ENCODE data around the gene CHST8. TPM values are rescaled to one million over a fixed set of nuclear protein-coding genes. Genes with fewer than 3 reads are reported as not detected.

Gene CHST8
- polyA plus RNA-seq, 4 donors = 0.13 to 0.45 (median 0.29) TPM

DNA sequence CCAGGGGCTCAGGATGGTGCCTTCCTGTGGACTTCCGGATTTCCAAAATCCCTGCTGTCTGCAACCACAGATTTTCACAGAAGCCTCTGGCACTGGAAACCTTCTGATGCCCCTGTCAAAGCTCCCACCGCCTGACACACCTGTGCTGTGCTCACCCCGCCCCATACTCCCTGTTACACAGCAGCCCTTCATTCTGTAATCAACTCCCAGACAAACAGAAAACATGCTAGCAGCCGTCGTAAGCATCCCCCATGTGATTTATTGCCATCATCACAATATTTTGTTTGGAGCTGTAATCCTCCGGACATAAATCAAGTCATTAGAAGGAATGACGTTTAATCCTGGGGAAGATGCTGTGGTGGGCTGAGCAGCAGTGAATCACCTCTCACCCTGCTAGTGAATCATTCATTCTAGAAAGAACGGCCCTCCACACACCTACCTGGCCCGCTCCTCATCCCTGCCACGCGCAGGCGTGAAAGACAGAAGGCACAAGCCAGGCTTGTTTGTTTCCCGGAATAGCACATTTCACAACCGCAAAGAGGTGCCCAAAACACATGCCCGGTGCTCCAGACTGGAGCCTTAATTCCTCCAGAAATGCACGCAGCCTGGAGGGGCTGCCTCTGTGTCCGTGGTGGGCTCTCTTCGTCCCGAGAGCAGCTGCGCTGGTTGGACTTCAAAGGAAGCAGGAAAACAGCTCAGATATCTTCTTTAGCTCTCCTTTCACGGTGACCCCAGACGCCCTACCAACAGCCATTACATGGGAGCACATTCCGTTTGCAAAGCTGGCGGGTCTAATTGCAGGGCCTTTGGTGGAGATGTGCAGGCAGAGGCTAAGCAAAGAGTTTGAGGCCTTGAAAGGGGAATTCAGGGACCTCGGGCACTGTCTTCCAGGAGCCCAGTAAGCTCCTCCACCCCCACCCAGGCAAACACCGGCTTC, 133.6 kb downstream of the CHST8 start:
- DNase-seq (ENCODE audit: low read depth in 4 of 4, low spot score in 3 of 4) = peak in 1 of 4 donors; percentile 19

DNA sequence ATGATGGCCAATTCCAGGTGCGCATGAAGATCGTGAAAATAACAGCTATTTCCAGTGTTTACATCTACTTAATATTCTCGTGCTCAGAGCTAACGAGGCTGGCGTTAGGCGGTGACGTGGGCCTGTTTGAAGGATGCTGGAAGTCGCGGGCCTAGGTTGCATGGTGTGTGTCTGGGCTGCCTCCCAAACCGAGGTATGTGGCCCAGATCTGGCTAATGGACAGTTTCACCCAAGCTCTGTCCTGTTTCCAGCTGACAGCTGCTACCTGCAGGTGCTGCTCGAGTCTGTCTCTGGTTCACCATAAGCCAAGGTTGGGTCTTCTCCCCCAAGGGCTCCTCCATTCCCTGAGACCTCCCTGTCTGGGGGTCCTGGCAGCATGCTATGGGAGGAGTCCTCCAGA, 134.4 kb downstream of the CHST8 start:
- DNase-seq (ENCODE audit: low read depth in 4 of 4, low spot score in 3 of 4) = no peak

DNA sequence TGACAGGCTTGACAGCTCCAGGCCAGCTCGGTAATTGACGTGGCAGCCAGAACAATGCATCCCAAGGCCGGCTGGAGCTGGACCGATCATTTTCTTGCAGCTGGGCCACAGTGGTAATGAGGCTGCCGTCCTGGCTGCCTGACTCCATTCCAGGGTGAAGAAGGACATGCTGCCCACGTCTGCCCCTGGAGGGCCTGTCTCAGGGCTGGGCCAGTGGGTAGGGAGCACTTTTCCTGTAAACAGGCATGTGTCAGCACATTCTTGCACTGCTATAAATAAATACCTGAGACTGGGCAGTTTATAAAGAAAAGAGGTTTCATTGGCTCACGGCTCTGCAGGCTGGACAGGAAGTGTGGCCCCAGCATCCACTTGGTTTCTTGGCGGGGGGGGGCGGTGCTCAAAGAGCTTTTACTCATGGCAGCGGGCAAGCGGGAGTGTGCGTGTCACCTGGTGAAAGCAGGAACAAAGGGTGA, 136.8 kb downstream of the CHST8 start:
- no peak for DNase-seq (ENCODE audit: low read depth in 4 of 4, low spot score in 3 of 4)

DNA sequence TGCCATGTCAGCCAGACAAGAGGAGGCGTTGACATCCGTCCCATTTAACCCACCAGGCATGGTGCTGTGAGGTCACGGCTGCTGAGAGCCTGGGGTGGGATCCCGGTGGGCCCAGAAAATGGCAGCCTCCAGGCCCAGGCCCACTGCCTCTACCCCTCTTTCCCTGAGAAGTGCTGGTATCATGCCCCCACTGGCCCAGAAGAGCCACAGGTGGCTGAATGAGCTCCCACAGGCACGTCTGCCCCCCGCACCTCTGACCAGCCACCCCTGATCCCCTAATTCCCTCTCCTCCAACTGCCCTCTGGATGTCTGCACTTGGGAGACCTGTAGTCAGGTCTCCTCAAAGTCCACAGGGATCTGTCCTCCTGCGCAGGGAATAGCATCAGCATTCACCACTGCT, 137.6 kb downstream of the CHST8 start:
- DNase-seq (ENCODE audit: low read depth in 4 of 4, low spot score in 3 of 4) = no peak

DNA sequence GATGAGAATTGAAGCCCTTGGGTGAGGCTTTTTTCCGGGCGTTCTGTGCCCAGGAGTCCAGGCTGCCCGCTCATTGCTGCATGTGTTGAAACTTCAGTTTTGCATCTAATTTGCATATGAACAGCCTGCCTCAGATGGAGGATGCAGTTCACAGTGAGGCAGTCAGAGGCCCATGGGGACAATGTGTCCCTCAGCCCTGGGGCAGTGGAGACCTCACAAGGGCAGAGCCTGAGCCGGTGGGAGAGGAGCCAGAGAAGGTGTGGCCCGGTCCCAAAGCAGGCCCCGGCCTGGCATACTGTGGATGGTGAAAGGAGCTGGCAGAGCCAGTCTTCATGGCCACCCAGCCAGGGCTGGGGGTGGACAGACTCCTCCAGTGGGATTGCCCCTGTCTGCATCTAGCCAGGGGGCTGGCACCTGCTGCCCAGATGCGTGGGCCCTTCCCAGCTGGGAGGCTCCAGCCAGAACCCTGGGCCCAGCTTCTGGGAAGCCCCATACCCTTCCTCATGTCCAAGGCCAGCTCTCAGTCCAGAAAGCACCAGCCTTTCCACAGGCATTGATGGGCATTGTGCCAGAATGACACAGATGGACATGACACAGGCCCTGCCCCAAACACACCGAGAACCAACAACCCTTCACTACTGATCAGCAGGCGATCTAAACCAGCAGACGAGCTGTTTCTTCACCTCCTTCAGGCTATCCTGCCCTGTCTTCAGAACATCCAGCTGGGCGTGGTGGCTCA, 142.0 kb downstream of the CHST8 start:
- no peak for DNase-seq (ENCODE audit: low read depth in 4 of 4, low spot score in 3 of 4)

DNA sequence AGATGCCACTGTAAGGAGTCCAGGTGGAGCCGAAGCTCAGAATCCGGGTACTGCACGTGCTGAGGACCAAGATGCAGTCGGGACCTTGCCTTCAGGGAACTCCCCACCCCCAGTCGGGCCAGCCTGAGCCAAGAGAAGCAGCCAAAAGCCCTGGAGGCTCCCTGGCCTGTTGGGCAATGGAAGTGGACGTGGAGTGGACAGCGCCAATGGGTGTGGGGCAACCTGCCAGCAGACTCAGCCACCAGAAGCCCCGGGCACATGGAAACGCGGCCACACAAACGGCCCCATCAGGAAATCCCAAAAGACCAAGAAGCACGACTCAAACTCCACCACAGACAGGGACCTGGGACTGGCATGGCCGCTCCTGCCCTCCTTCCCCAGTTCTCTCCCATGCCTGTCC, 144.9 kb downstream of the CHST8 start:
- no peak for DNase-seq (ENCODE audit: low read depth in 4 of 4, low spot score in 3 of 4)

DNA sequence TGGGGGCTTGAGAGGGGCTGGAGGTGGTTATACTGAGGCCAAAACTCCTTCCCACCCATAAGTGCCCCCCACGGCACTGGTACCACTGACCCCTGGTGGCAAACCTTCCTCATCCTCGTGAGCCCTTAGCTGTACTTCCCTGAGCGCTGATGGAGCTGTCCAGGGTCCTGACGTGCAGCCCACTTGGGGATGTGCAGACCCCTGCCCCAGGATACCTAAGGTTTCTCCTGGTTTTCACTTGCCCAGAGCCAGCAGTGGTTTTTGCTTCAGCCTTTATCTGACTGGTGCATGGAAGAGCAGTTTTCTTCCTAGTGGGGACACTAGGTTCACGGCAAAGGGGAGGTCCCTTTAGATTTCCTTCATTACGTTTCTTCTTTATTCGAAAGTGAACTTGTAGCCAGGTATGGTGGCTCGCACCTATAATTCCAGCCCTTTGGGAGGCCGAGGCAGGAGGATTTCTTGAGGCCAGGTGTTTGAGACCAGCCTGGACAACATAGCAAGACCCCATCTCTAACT, 146.2 kb downstream of the CHST8 start:
- peak in 2 of 4 donors; percentile 49 to 61 for DNase-seq (ENCODE audit: low read depth in 4 of 4, low spot score in 3 of 4)

DNA sequence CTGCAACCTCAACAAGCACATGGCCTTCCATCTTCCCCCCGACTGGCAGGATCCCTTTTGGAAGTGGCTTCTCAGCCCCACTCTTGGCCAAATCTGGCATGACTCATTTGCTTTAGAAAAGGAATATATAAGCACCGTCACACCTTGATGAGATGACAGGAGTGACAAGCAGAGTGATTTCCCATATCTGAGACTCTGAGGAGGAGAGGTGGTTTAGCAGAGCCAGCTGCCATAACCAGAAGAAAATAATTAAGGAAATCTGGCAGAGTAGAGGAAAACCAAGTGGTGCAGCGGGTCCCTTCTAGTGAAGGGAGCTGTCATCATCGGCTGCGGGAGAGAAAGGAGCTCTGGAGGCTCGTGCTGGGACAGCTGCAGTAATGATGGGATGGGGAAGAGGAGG, 147.5 kb downstream of the CHST8 start:
- DNase-seq (ENCODE audit: low read depth in 4 of 4, low spot score in 3 of 4) = no peak

DNA sequence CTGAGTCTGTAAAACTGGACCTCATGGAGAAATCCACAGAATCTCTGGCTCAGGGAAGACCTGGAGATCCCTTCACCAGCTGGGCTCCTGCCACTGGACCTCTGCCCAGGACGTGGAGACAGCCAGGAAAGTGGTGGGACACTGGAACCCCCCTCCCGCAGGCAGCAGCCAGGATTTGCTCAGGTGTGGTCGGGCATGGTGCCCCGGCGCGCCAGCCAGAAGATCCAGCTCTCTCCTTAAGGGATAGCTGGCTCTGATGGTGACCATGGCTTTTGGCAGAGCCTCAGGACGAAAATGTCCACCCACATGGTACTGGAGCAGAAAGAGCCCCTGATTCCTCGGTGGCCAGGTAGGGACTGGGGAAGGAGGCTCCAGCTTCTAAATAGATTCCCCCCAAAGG, 148.4 kb downstream of the CHST8 start:
- no peak for DNase-seq (ENCODE audit: low read depth in 4 of 4, low spot score in 3 of 4)

DNA sequence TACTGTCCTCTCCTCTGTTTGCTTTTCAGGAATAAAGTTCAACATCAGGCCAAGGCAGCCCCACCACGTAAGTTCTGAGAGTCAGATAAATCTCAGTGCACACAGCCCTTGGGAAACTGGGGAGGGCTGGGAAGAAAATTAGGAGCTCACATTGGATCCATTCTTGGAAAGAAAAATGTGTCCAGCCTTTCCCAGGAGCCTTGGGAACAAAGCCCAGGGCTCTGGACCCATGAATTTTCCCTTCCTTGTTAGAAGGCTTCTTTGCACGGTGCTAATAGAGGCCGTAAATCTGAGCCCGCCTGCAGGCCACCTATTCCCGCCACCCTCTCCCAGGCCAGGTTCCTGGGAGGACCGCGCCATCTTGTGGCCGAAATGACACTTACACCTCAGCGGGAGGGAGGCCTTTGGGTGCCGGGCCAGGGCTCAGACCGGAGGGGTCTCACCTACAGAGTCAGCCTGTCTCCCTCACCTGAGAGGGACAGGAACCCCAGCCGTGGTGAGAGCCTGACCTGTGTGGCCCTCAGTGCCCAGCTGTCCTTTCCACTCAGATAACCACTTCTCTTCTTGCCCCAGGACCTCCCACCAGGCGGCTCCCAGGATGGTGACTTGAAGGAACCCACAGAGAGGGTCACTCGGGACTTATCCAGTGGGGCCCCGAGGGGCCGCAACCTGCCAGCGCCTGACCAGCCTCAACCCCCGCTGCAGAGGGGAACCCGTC, 149.8 kb downstream of the CHST8 start:
- DNase-seq (ENCODE audit: low read depth in 4 of 4, low spot score in 3 of 4) = peak in 1 of 4 donors; percentile 54

DNA sequence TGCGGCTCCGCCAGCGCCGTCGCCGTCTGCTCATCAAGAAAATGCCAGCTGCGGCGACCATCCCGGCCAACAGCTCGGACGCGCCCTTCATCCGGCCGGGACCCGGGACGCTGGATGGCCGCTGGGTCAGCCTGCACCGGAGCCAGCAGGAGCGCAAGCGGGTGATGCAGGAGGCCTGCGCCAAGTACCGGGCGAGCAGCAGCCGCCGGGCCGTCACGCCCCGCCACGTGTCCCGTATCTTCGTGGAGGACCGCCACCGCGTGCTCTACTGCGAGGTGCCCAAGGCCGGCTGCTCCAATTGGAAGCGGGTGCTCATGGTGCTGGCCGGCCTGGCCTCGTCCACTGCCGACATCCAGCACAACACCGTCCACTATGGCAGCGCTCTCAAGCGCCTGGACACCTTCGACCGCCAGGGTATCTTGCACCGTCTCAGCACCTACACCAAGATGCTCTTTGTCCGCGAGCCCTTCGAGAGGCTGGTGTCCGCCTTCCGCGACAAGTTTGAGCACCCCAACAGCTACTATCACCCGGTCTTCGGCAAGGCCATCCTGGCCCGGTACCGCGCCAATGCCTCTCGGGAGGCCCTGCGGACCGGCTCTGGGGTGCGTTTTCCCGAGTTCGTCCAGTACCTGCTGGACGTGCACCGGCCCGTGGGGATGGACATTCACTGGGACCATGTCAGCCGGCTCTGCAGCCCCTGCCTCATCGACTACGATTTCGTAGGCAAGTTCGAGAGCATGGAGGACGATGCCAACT, 150.5 kb downstream of the CHST8 start:
- no peak for DNase-seq (ENCODE audit: low read depth in 4 of 4, low spot score in 3 of 4)

DNA sequence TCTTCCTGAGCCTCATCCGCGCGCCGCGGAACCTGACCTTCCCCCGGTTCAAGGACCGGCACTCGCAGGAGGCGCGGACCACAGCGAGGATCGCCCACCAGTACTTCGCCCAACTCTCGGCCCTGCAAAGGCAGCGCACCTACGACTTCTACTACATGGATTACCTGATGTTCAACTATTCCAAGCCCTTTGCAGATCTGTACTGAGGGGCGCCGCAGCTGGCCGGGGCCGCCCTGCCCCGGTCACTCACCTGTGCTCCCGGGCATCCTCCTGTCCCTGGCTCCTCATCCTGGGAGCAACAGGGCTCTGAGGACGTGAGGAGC, 151.1 kb downstream of the CHST8 start:
- no peak for DNase-seq (ENCODE audit: low read depth in 4 of 4, low spot score in 3 of 4)

DNA sequence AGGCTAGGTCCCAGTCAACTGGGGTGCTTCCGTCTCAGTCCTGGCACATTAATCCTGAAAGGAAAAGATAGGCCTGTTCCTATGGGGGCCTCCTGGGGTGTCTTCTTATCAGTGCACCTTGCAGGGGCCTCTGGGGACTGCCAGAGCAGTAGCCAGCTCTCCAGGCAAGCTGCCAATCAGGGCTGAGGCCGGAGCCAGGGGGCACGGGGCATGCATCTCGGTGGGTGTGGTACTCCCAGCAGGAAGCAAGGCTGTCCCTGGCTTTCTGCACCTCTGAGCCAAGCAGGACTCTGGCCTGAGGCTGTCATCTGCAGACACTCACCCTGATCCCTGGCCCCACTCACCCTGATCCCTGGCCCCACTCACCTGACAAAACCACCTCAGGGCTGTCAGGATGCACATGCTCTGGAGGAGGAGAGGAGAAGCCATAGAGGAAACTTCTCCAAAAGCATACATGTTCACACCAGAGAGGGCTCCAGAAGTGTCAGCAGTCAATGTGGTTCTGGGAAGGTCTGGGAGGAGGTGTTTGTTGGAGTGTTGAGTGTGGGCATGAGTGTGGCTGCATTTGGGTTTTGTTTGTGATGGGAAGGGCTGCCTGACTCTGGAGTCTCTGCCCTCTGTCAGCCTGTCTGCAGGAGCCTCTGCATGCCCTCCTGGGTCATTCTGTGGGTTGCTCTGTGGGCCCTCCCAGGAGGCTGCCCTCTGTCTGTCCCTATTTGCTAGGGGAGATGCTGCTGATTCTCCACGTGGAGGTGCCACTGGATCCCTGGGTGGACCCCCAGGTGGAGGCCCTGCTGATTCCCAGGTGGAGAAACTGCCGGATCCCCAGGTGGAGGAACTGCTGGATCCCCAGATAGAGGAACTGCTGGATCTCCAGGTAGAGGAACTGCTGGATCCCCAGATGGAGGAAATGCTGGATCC, 152.2 kb downstream of the CHST8 start:
- DNase-seq (ENCODE audit: low read depth in 4 of 4, low spot score in 3 of 4) = no peak

DNA sequence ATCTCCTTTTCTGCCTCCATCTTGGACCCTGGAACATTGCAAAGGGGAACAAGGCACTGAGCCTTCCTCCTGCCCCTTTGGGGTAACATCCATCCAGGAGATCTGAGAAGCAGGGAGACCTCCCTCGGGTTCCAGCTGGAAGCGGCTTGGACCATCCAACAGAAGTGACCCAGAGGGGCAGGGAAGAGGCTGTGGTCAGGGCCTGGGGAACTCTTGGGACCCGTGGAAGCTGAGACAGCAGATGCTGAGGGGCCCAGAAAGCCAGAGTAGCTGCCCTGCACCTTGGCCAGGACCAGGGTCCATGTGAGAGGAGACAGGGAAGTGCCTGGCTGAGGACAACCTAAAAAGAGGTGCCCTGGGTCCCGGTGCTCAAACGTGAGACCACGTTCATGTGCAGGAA, 153.0 kb downstream of the CHST8 start:
- DNase-seq (ENCODE audit: low read depth in 4 of 4, low spot score in 3 of 4) = no peak

DNA sequence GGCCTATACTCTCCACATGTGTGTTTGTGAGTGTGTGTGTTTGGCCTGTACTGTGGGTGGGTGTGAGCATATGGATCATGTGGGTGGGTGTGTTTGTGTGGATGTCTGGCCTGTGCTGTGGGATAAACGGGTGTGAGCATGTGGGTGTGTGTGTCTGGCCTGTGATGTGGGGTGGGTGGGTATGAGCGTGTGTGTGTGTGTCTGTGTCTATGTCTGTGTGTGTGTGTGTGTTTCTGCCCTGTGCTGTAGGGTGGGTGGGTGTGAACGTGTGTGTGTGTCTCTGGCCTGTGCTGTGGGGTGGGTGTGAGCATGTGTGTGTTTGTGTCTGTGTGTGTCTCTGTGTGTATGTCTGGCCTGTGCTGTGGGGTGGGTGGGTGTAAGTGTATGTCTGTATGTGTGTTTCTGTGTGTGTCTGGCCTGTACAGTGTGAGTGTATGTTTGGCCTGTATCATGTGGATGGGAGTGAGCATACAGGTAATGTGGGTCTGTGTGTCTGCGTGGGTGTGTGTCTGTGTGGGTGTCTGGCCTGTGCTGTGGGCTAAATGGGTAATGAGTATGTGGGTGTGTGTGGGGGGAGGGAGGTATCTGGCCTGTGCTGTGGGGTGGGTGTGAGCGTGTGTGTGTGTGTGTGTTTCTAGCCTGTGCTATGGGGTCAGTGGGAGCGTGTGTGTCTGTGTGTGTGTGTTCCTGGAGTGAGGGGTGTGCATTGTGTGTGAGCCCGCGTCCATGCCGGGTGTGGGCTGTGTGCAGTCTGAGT, 154.2 kb downstream of the CHST8 start:
- DNase-seq (ENCODE audit: low read depth in 4 of 4, low spot score in 3 of 4) = no peak

DNA sequence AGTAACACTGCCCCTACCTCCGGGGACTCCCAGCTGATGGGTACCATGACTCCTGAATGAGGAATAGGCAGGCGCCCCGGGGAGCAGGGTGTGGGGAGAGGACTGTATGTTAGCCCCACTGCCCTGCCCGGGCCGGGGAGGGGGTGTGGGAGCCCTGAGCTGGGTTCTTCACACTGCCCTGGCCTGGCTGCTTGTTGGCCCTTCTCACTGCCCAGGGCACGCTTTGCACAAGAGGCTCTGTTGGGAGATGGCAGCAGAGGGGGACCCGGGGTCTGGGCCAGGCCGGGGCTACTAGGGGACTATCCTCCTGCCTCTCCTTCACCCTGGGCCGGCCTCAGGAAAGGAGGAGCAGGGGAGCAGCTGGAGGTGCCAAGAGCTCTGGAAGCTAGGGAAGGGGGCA, 155.6 kb downstream of the CHST8 start:
- no peak for DNase-seq (ENCODE audit: low read depth in 4 of 4, low spot score in 3 of 4)

DNA sequence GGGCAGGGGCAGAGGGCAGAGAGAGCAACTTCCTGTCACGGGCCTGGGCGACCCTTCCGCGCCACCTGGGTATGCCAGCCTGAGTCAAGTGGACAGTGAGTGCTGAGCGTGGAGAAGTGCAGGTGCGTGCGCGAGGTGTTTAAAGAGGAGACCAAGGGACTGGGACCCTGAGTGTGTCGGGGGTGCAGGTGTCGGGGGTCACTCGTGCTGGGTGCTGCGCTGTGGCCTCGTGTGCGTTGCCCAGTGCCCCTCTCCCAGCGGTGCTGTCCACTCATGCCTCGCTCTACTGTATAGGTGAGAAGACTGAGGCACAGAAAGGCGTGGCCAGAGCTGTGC, 156.0 kb downstream of the CHST8 start:
- DNase-seq (ENCODE audit: low read depth in 4 of 4, low spot score in 3 of 4) = no peak

DNA sequence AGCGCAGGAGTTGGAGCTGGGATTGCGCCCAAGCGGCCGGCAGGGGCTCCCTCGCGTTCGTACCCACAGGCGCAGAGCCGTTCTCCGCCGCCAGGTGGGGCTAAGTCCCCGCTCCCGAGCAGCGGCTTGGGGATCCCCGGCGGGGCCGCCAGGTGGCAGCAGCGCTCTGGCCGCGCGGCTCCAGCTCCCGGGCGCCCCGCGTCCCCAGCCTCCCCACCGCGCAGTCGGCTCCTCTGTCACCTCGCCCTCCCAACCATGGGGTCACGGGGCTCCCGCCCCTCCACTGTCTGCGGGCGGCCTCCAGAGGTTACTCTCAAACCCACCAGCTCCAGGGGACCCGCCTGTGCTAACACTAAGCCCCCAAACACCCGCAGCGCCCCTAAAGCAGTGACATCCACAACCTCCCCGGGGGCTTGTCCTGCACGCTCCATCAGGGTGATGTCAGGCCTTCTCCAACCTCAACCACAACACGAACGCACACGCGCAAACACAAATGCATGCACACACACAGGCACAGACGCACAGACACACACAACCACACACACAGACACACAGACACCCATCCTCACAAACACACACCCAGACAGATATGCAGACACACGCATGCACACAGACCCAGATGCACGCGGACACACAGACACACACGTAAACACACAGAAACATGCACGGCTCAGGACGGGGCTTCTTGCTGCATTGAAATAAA, 156.5 kb downstream of the CHST8 start:
- DNase-seq (ENCODE audit: low read depth in 4 of 4, low spot score in 3 of 4) = peak in 1 of 4 donors; percentile 47

All from right renal pelvis (tissue), 4 donors.